Measurements from ENCODE around the gene KLK4.

DNA sequence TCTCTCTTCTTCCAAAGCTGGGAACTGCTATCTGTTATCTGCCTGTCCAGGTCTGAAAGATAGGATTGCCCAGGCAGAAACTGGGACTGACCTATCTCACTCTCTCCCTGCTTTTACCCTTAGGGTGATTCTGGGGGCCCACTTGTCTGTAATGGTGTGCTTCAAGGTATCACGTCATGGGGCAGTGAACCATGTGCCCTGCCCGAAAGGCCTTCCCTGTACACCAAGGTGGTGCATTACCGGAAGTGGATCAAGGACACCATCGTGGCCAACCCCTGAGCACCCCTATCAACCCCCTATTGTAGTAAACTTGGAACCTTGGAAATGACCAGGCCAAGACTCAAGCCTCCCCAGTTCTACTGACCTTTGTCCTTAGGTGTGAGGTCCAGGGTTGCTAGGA, 51.3 kb downstream of the KLK4 start:
- TF ChIP-seq CTCF (IDR thresholded peaks at IDR 0.05) (no peak), POLR2A (IDR thresholded peaks at IDR 0.05) (no peak), POLR2AphosphoS5 (IDR thresholded peaks at IDR 0.05) (no peak), EP300 (IDR thresholded peaks at IDR 0.05) (no peak)
